Colonic mucosa (tissue), 4 donors: Measurements from ENCODE around the gene SCG5. TPM values are rescaled to one million over a fixed set of nuclear protein-coding genes. Genes with fewer than 3 reads are reported as not detected.

Experiments used
- DNase-seq: peaks from one replicate; pipeline ENCODE4 v3.0.0-alpha.2; 2020
- H3K27ac ChIP-seq: fragments of 200-600 bp; one replicate; pipeline ENCODE4 v1.8.0; 2021
- H3K27me3 ChIP-seq: fragments of 200-600 bp; one replicate; pipeline ENCODE4 v1.8.0; 2021
- H3K36me3 ChIP-seq: fragments of 200-600 bp; one replicate; pipeline ENCODE4 v1.8.0; 2021
- H3K4me1 ChIP-seq: fragments of 200-600 bp; one replicate; pipeline ENCODE4 v1.8.0; 2021; ENCODE audit warnings: mild to moderate bottlenecking
- H3K4me3 ChIP-seq: fragments of 200-600 bp; one replicate; pipeline ENCODE4 v1.8.0; 2021
- H3K9ac ChIP-seq, 2 donors: one replicate each; pipeline ENCODE4 v1.7.0; 2013; ENCODE audit warnings: control low read depth in 2 of 2, low read depth in 2 of 2, low read length in 2 of 2
- H3K9me3 ChIP-seq: fragments of 200-600 bp; one replicate; pipeline ENCODE4 v1.8.0; 2021
- intact Hi-C: fragments of 100-400 bp; cut with DNase I; formaldehyde crosslinking; loops from one replicate; pipeline ENCODE4 v1.14.1; 2022
- total RNA-seq, 2 donors: library from RNA; stranded (reverse); fragmentation: NEBNext Ultra II Directional in 1 of 2; extraction: Animal tissue kit (Norgen Biotek cat#: 25700) in 1 of 2; gene quantifications; one replicate each; pipeline ENCODE4 v1.2.1, GENCODE V29; 2021
- TF ChIP-seq, protein P1 (sequence below): fragments of 200-600 bp; IDR thresholded peaks from one replicate; pipeline ENCODE4 v1.8.0; 2022; ENCODE audit warnings: antibody characterized with exemption, mild to moderate bottlenecking
- donor health status: healthy.
- donor health status: DM: no; HTN: no; CAD: no.
- donor health status: DM: no; HTN: no; CAD: no.

The SCG5 gene
- total RNA-seq, 2 donors from 2014 or later, result 4.1 to 9.6 TPM

DNA sequence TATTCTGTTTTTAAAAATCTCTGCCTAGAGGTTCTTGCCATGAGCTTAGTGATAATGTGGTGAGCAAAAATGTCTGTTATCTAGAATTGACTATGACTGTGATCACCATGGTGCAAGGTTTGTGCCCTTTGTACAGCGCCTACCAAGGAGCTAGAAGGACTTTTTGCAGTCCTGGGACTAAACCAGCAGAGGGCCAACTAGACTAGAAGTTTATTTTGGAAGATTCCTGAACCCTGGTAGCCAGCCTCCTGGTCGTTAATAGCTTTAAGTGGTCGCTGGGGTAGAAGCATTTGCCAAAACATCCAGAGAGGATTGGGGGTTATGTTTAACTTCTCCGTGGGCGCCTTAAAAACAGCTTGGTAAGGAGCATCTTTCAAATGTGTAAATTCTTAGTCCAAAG lies 7.8 kb downstream of the SCG5 start:
- Histone ChIP-seq H3K4me3 (no peak overlapping the region), H3K9me3 (no peaks in the 10 kb centered on the region), H3K4me1 (no peaks in the 10 kb centered on the region), H3K9ac (no peak overlapping the region), H3K36me3 (no peaks in the 10 kb centered on the region), H3K27me3 (no peaks in the 10 kb centered on the region), H3K27ac (no peak overlapping the region)
- DNase-seq, result no peak
- intact Hi-C loops, result no loop called here
- TF ChIP-seq, protein P1, sequence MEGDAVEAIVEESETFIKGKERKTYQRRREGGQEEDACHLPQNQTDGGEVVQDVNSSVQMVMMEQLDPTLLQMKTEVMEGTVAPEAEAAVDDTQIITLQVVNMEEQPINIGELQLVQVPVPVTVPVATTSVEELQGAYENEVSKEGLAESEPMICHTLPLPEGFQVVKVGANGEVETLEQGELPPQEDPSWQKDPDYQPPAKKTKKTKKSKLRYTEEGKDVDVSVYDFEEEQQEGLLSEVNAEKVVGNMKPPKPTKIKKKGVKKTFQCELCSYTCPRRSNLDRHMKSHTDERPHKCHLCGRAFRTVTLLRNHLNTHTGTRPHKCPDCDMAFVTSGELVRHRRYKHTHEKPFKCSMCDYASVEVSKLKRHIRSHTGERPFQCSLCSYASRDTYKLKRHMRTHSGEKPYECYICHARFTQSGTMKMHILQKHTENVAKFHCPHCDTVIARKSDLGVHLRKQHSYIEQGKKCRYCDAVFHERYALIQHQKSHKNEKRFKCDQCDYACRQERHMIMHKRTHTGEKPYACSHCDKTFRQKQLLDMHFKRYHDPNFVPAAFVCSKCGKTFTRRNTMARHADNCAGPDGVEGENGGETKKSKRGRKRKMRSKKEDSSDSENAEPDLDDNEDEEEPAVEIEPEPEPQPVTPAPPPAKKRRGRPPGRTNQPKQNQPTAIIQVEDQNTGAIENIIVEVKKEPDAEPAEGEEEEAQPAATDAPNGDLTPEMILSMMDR, result no peak

DNA sequence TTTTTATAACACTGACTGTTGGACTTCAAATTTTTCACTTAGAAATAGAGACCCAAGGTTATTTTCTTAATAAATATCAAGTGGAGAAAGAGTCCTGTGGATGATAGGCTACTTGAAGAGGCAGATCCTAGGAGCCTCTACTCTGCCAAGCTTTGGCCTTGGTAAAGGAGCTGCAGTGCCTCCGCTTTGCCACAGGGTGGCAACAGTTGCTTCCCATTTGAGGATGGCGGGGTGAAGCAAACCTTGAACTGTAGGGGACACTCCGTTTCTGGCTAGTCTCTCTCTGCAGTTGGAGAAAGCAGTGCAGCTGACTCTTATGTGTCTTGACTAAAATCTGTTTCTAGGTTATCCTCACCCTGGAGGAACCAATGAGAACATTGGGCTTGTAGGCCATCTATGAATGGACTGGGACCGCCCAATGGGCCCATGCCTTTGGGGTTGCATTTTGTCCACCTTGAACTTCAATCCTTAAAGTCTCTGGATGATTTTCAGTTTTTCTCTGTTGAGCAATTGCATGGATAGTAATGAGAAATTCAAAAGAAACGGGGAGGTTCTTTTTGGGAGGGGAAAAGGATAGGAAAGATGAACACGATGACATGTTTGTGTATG lies 9.8 kb downstream of the SCG5 start:
- intact Hi-C loops, result no loop called here
- Histone ChIP-seq H3K9me3 (no peaks in the 10 kb centered on the region), H3K4me1 (no peaks in the 10 kb centered on the region), H3K4me3 (no peak overlapping the region), H3K36me3 (no peaks in the 10 kb centered on the region), H3K27me3 (no peaks in the 10 kb centered on the region), H3K27ac (no peak overlapping the region), H3K9ac (no peak overlapping the region)
- TF ChIP-seq, protein P1, result peak; percentile 90
- DNase-seq, result peak; percentile 64

DNA sequence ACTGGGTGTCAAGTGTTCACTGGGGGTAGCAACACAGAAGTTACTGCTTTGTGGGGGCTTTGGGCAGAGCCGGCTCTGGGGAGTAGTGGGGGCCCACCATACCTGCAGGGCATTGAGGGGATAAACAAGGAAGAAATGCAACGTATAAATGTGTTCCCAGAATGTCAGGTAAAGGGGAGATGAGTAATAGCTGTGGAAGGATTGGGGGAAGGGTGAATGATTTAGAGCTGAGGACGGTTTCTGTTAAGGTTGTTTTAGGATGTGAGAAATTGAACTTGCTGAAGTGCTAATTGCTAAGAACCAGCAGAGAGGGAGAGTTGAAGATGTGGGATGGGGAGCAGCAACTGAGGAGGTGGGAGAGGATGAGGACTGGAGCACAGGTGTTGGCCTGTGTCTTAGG lies 10.7 kb downstream of the SCG5 start:
- Histone ChIP-seq H3K27ac (no peak overlapping the region), H3K4me1 (no peaks in the 10 kb centered on the region), H3K9me3 (no peaks in the 10 kb centered on the region), H3K27me3 (no peaks in the 10 kb centered on the region), H3K9ac (no peak overlapping the region), H3K36me3 (no peaks in the 10 kb centered on the region), H3K4me3 (no peak overlapping the region)
- DNase-seq, result no peak
- TF ChIP-seq, protein P1, result no peak
- intact Hi-C loops, result no loop called here

DNA sequence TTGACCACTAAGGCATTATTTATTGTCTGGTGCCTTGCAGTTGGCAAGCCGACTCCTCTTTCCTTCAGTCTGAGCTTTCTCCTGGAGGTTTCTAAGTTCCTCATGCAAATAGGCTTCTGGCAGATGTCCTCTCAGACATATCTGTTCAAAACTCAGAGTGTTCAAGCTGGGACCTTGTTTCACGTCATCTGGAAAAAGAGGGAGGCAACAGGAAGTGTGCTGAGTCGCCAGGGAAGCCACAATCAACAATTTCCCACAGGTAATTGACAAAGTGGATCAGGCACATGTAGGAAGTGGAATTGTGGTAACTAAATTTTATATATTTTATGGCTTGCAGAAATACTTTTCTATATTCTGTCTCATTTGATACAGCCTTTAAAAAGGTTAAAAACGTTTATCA lies 14.6 kb downstream of the SCG5 start:
- Histone ChIP-seq H3K9me3 (no peaks in the 10 kb centered on the region), H3K27ac (no peak overlapping the region), H3K4me1 (no peaks in the 10 kb centered on the region), H3K9ac (no peak overlapping the region), H3K36me3 (no peaks in the 10 kb centered on the region), H3K27me3 (no peaks in the 10 kb centered on the region), H3K4me3 (no peak overlapping the region)
- DNase-seq, result no peak
- intact Hi-C loops, result no loop called here
- TF ChIP-seq, protein P1, result no peak

DNA sequence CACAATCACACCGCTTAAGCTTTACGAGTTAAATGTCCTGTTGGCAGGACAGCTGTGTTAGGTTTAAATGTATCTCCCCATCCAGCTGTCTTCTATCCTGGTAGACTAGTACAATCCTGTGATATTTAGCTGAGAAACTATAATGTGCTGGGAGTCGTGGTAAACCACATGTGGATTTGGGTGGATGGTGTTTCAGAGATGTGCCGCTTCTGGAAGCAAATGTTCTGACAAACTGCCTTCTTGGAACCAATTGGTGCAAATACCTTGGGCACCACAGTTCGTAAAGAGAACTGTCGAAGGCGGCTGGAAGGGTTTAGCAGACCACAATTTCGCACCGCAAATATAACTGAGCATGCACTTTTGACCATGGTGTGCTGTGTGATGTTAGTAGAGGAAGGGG lies 15.0 kb downstream of the SCG5 start:
- no peaks in the 10 kb centered on the region for H3K4me1 ChIP-seq
- no peaks in the 10 kb centered on the region for H3K36me3 ChIP-seq
- H3K4me3 ChIP-seq, result no peak overlapping the region
- DNase-seq, result no peak
- TF ChIP-seq, protein P1, result no peak
- no peak overlapping the region for H3K9ac ChIP-seq
- intact Hi-C loops, result no loop called here
- H3K9me3 ChIP-seq, result no peaks in the 10 kb centered on the region
- no peak overlapping the region for H3K27ac ChIP-seq
- no peaks in the 10 kb centered on the region for H3K27me3 ChIP-seq
